K562 (cell line): ENCODE results near the gene MRPL32. TPM values are rescaled to one million over a fixed set of nuclear protein-coding genes. Genes with fewer than 3 reads are reported as not detected.

Experiments used
- ARID3B ChIP-seq: fragments of 250-450 bp; sonication (Bioruptor Pico); IDR thresholded peaks from 2 replicates; pipeline ENCODE4 v1.4.0; 2020; ENCODE audit warnings: borderline replicate concordance
- CTBP1 ChIP-seq: fragments of 450-650 bp; IDR thresholded peaks from 2 replicates; pipeline ENCODE4 v1.6.1; 2016; ENCODE audit warnings: borderline replicate concordance
- DDX20 ChIP-seq: fragments of 450-650 bp; IDR thresholded peaks from 2 replicates; pipeline ENCODE4 v1.6.1; 2016; ENCODE audit warnings: missing genetic modification characterization, low read depth, mild to moderate bottlenecking, missing compliant biosample characterization, moderate library complexity
- FOXJ3 ChIP-seq: sonication (generic); formaldehyde crosslinking; IDR thresholded peaks from 2 replicates; pipeline ENCODE4 v1.4.0; 2020; ENCODE audit warnings: mild to moderate bottlenecking, missing genetic modification reagents
- LARP7 ChIP-seq: fragments of 450-650 bp; IDR thresholded peaks from 2 replicates; pipeline ENCODE4 v1.6.1; 2016
- MGA ChIP-seq: fragments of 450-650 bp; IDR thresholded peaks from 2 replicates; pipeline ENCODE4 v1.6.1; 2016; ENCODE audit warnings: mild to moderate bottlenecking, moderate library complexity
- MIER1 ChIP-seq: fragments of 450-650 bp; IDR thresholded peaks from 2 replicates; pipeline ENCODE4 v1.6.1; 2016; ENCODE audit warnings: antibody characterized with exemption, mild to moderate bottlenecking, low read depth
- MYNN ChIP-seq, 2 experiments: sonication (generic); formaldehyde crosslinking in 1 of 2; IDR thresholded peaks; 2 replicates each; pipeline versions ENCODE4 v1.5.0 to v1.6.1; 2016 to 2020; ENCODE audit warnings: antibody characterized with exemption in 1 of 2, missing genetic modification reagents in 1 of 2
- NCOA1 ChIP-seq: fragments of 450-650 bp; IDR thresholded peaks from 2 replicates; pipeline ENCODE4 v1.6.1; 2016; ENCODE audit warnings: low read depth
- SMAD2 ChIP-seq: fragments of 150-350 bp; IDR thresholded peaks from 2 replicates; pipeline ENCODE4 v1.6.1; 2014; ENCODE audit warnings: low read depth, mild to moderate bottlenecking, low read length
- SPI1 ChIP-seq: IDR thresholded peaks from 2 replicates; pipeline ENCODE4 v1.6.1; 2011; ENCODE audit warnings: low read depth, low read length, control low read depth, borderline replicate concordance
- SRSF9 ChIP-seq: fragments of 200-400 bp; formaldehyde crosslinking; IDR thresholded peaks from 2 replicates; pipeline ENCODE4 v1.6.1; 2017; ENCODE audit warnings: low read depth, low read length, borderline replicate concordance
- TBP ChIP-seq: optimal IDR thresholded peaks from 2 replicates; pipeline ENCODE3; 2011; ENCODE audit warnings: low read depth, low read length, improper control_type of control experiment
- ZBTB5 ChIP-seq: fragments of 450-650 bp; IDR thresholded peaks from 2 replicates; pipeline ENCODE4 v1.6.1; 2017; ENCODE audit warnings: antibody characterized with exemption
- ZNF717 ChIP-seq: fragments of 250-450 bp; sonication (Bioruptor Pico); IDR thresholded peaks from 2 replicates; pipeline ENCODE4 v1.5.0; 2021
- polyA plus RNA-seq, 8 experiments: library from polyadenylated mRNA; depleted of rRNA in 4 of 8; stranded (reverse) in 5 of 8; unstranded in 3 of 8; fragments of >200 nt; fragmentation: Nextera tagmentation in 2 of 8; fragmentation: Illumina TruSeq in 1 of 8; extraction: Ambion mirVana in 2 of 8; extraction: Trizol in 1 of 8; gene quantifications; 2 replicates each; pipeline versions ENCODE4 v1.2.1 to v1.2.3, GENCODE V29; 2011 to 2014; ENCODE audit warnings: inconsistent platforms in 1 of 8, missing spikeins in 1 of 8
- total RNA-seq, 7 experiments: library from RNA; depleted of rRNA in 6 of 7; stranded (reverse); fragments of >200 nt in 6 of 7; fragmentation: Illumina TruSeq in 2 of 7; extraction: Trizol in 2 of 7; gene quantifications; 2 replicates each; pipeline versions ENCODE4 v1.2.1 to v1.2.3, GENCODE V29; 2011 to 2021; ENCODE audit warnings: low replicate concordance in 1 of 7

MRPL32 gene
- total and polyA plus RNA-seq, 9 of the 15 experiments (the other 6 are each of a cell fraction or from before 2014, with no cell fraction given), result 75.5 to 351 (median 138) TPM

GRCh38 chr7:42986781-42987248 is 54.6 kb downstream of the MRPL32 start (continued):
- TF ChIP-seq ZNF717 (CRISPR knock-in tag) (no peak), DDX20 (tag) (no peak), MIER1 (peak; percentile 43; the same call in 1 of the 2 replicates), NCOA1 (peak; percentile 95; the same call in 1 of the 2 replicates), SRSF9 (no peak), FOXJ3 (CRISPR knock-in tag) (no peak), MYNN (IDR thresholded peaks at IDR 0.05) (no peak), MYNN (CRISPR knock-in tag; IDR thresholded peaks at IDR 0.05) (no peak), SMAD2 (no peak), CTBP1 (peak; percentile 93), SPI1 (peak; percentile 92), LARP7 (no peak), ZBTB5 (no peak), ARID3B (CRISPR knock-in tag) (no peak), TBP (no peak), MGA (peak; percentile 32)
